ENCODE data around the gene MYO15A.

GRCh38 chr17:18227635-18228034, 119.1 kb downstream of the MYO15A start:
- TF ChIP-seq CTCF (conservative IDR thresholded peaks at IDR 0.05; ENCODE audit: low read length), result no peak
- no peak for TF ChIP-seq EZH2phosphoT487 (IDR thresholded peaks at IDR 0.05; ENCODE audit: borderline replicate concordance, low read depth, low read length)
